Measurements from ENCODE around the gene CGRRF1. TPM values are rescaled to one million over a fixed set of nuclear protein-coding genes. Genes with fewer than 3 reads are reported as not detected.

Gene CGRRF1
- total RNA-seq, 8 experiments from 2014 or later: 8.5 to 21.1 (median 12.0) TPM

DNA sequence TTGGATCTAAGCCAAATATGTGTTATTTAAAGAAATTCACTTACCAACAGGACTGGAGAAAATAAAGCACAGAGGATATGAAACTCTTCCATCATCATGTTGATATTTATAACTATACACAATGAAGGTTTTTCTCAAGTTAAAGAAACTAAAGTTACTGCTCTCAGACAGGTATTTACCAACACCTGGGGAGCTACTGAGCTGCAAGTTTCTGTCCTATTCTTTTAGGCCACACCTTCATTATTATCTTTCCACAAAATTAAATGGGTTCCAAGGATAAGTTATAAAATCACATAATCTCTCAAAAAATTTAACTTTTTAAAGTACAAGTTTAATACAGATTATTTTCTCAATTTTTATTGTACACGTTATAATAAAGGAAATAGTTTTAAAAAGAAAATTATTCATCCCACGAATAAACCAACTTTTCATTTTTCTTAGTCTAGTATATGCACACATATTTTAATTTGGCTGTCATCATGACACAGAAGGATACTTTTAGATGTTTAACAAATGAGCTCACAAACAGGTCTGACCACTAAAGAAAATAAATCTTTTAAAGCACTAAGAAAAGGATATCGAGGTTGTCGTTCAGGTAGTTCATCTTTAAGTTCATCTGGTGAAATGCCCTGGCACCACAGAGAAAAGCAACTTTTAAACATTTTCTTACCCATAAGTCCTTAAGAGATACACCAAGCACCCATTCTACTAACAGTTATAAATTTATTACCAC is 28.7 kb upstream of the CGRRF1 start:
- no peak for ATAC-seq (replicated peaks in 6 of 8)
- no peak overlapping the region for H3K27ac ChIP-seq
- H3K4me3 ChIP-seq: no peak overlapping the region
- in situ Hi-C loops (cut with MboI; ENCODE audit: low pct_unique_long_range_greater_than_20kb in 2 of 9, low sequenced_read_pairs in 9 of 9, unreplicated experiment in 9 of 9): no loop called here
- 56 to 100% (median 89%) methylated on average over 2 to 4 of the region's 4 CpGs for WGBS, 10 experiments
- no peaks in the 10 kb centered on the region for H3K4me1 ChIP-seq (replicated peaks in 1 of 2)

DNA sequence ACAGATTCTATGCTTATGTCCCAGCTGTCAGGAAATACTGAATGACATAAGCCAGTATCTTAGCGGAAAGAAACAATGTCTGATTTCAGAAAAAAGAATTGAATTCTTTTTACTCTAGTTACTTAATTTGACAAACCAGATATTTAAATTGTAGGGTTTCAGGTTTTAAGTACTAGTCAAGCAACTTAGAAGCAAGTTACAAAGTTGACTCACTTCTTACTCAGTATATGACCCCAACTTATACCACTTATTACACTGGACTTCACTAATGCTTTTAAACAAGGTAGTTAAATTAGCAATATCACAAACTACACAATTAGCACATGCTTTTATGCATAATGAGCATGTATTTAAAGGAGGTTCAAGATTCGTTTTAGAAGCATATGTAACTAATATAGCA is 28.0 kb upstream of the CGRRF1 start:
- in situ Hi-C loops (cut with MboI; ENCODE audit: low pct_unique_long_range_greater_than_20kb in 2 of 9, low sequenced_read_pairs in 9 of 9, unreplicated experiment in 9 of 9): no loop called here
- Histone ChIP-seq H3K4me1 (replicated peaks in 1 of 2) (peaks cover 0 to under 1% of the 10 kb centered on the region in 2 donors), H3K27ac (no peak overlapping the region), H3K4me3 (no peak overlapping the region)
- ATAC-seq (replicated peaks in 6 of 8): no peak
- WGBS, 10 experiments: 64 to 100% (median 85%) methylated on average over 1 to 2 of the region's 2 CpGs; no CpG with 5 or more reads in 2 of the 10 experiments

- no peak overlapping the region for H3K4me3 ChIP-seq
- in situ Hi-C loops (cut with MboI; ENCODE audit: low pct_unique_long_range_greater_than_20kb in 2 of 9, low sequenced_read_pairs in 9 of 9, unreplicated experiment in 9 of 9): no loop called here
- peaks cover 2 to 10% of the 10 kb centered on the region in 2 donors for H3K4me1 ChIP-seq (replicated peaks in 1 of 2)
- no peak for ATAC-seq (replicated peaks in 6 of 8)
- WGBS, 10 experiments: 77 to 100% (median 94%) methylated on average over 1 to 8 of the region's 8 CpGs; no CpG with 5 or more reads in 1 of the 10 experiments
- H3K27ac ChIP-seq: no peak overlapping the region
Measured at GRCh38 chr14:54483073-54483745, 26.5 kb upstream of the CGRRF1 start.

- no peak for ATAC-seq (replicated peaks in 6 of 8)
- in situ Hi-C loops (cut with MboI; ENCODE audit: low pct_unique_long_range_greater_than_20kb in 2 of 9, low sequenced_read_pairs in 9 of 9, unreplicated experiment in 9 of 9): no loop called here
- H3K4me1 ChIP-seq (replicated peaks in 1 of 2): peaks cover 2 to 10% of the 10 kb centered on the region in 2 donors
- H3K4me3 ChIP-seq: no peak overlapping the region
- H3K27ac ChIP-seq: no peak overlapping the region
Measured at GRCh38 chr14:54483846-54484245, 25.9 kb upstream of the CGRRF1 start.

- WGBS, 10 experiments: 100% methylated on average over 1 of the region's 1 CpG; no CpG with 5 or more reads in 4 of the 10 experiments
- Histone ChIP-seq H3K4me3 (no peak overlapping the region), H3K4me1 (replicated peaks in 1 of 2) (peaks cover 2 to 10% of the 10 kb centered on the region in 2 donors), H3K27ac (no peak overlapping the region)
- in situ Hi-C loops (cut with MboI; ENCODE audit: low pct_unique_long_range_greater_than_20kb in 2 of 9, low sequenced_read_pairs in 9 of 9, unreplicated experiment in 9 of 9): no loop called here
- ATAC-seq (replicated peaks in 6 of 8): no peak
Measured at GRCh38 chr14:54486685-54487084, 23.0 kb upstream of the CGRRF1 start.

- H3K4me1 ChIP-seq (replicated peaks in 1 of 2): peaks cover 2 to 10% of the 10 kb centered on the region in 2 donors
- ATAC-seq (replicated peaks in 6 of 8): peak in 1 of 8 experiments; percentile 10
- WGBS, 10 experiments: 0 to 72% (median 22%) methylated on average over 2 to 4 of the region's 4 CpGs; no CpG with 5 or more reads in 2 of the 10 experiments
- H3K27ac ChIP-seq: no peak overlapping the region
- peak overlapping the region; percentile 64 to 89 (median 69) for H3K4me3 ChIP-seq
- in situ Hi-C loops (cut with MboI; ENCODE audit: low pct_unique_long_range_greater_than_20kb in 2 of 9, low sequenced_read_pairs in 9 of 9, unreplicated experiment in 9 of 9): no loop called here
Measured at GRCh38 chr14:54487771-54488170, 21.9 kb upstream of the CGRRF1 start.

DNA sequence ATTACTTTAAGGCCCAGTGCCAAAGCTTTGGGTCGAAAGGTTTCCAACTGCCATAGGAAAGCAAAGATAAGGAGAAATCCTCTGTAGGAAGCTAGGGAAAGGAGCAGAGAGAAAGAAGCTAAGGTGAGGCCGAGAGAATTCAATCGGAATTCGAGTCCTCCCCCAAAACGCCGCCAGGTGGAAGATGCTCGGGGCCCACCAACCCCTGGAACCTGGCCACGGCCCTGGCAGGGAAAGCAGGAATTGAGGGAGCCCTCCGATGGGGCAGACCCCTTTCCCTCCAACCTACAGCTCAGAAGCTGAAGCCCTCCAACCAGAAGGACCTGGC is 21.4 kb upstream of the CGRRF1 start:
- Histone ChIP-seq H3K4me1 (replicated peaks in 1 of 2) (peaks cover 2 to 10% of the 10 kb centered on the region in 2 donors), H3K4me3 (peak overlapping the region; percentile 64 to 89 (median 69)), H3K27ac (peak overlapping the region; percentile 78 to 93)
- WGBS, 10 experiments: 0% methylated on average over 1 to 7 of the region's 9 CpGs; no CpG with 5 or more reads in 2 of the 10 experiments
- in situ Hi-C loops (cut with MboI; ENCODE audit: low pct_unique_long_range_greater_than_20kb in 2 of 9, low sequenced_read_pairs in 9 of 9, unreplicated experiment in 9 of 9): no loop called here
- ATAC-seq (replicated peaks in 6 of 8): peak in 1 of 8 experiments; percentile 3

DNA sequence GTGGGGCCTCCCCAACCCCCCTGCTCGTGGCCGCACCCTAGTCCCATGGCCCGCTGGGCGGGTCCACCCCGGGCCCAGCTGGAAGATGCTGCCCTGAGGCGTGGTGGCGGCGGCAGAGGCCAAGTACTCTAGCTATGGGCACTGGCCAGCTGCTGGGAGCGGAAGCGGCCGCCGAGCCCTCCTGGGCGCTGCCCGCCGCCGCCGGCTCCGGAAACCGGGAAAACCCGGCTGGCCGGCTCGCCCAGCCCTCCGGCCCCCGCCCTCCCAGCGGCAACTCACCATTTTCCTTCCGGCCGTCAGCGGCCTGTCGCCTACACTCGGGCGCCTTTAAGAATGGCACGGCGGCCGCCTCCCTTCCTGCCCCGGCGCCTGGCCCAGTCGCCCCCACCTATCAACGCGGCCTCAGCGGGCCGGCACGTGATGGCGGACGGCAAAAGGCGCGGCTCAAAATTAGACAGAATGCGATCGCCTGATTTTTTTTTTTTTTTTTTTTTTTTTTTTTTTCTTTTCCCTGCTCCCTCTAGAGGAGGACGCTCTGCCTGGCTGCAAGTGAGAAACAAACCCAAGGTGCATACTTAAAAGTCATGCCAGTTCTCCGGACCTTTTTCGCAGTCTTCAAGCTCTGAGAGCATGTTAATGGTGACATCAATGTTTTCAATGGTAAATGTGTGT is 20.9 kb upstream of the CGRRF1 start, which contains the start of gene GMFB:
Gene GMFB, minus strand, starts transcription at position 335 of the 672 bp plus-strand sequence. Its CDS starts 53 bp downstream, at position 282.
- H3K4me3 ChIP-seq: peak within 1 kb of the TSS; percentile 64 to 89 (median 69)
- 0 to 1% (median 0%) methylated on average over 2 to 15 of the region's 51 CpGs; no CpG with 5 or more reads in 4 of the 10 experiments for WGBS, 10 experiments
- H3K4me1 ChIP-seq (replicated peaks in 1 of 2): peaks cover 2 to 10% of the 10 kb centered on the region in 2 donors
- peak within 1 kb of the TSS; percentile 78 to 93 for H3K27ac ChIP-seq
- ATAC-seq (replicated peaks in 6 of 8): peak; percentile 90 to 95 (median 93)
- in situ Hi-C loops (cut with MboI; ENCODE audit: low pct_unique_long_range_greater_than_20kb in 2 of 9, low sequenced_read_pairs in 9 of 9, unreplicated experiment in 9 of 9): no loop called here

GRCh38 chr14:54489318-54489683 is 20.4 kb upstream of the CGRRF1 start:
- peaks cover 2 to 10% of the 10 kb centered on the region in 2 donors for H3K4me1 ChIP-seq (replicated peaks in 1 of 2)
- peak overlapping the region; percentile 40 to 93 for H3K27ac ChIP-seq
- WGBS, 10 experiments: 0 to 63% (median 15%) methylated on average over 1 to 5 of the region's 5 CpGs
- peak overlapping the region; percentile 64 to 89 (median 69) for H3K4me3 ChIP-seq
- in situ Hi-C loops (cut with MboI; ENCODE audit: low pct_unique_long_range_greater_than_20kb in 2 of 9, low sequenced_read_pairs in 9 of 9, unreplicated experiment in 9 of 9): no loop called here
- peak in 7 of 8 experiments; percentile 2 to 24 (median 18) for ATAC-seq (replicated peaks in 6 of 8)

- no peak for ATAC-seq (replicated peaks in 6 of 8)
- in situ Hi-C loops (cut with MboI; ENCODE audit: low pct_unique_long_range_greater_than_20kb in 2 of 9, low sequenced_read_pairs in 9 of 9, unreplicated experiment in 9 of 9): no loop called here
- H3K4me3 ChIP-seq: peak overlapping the region in 1 of 5 donors; percentile 76
- peaks cover 2 to 10% of the 10 kb centered on the region in 2 donors for H3K4me1 ChIP-seq (replicated peaks in 1 of 2)
- 80 to 100% (median 98%) methylated on average over 1 to 4 of the region's 4 CpGs; no CpG with 5 or more reads in 2 of the 10 experiments for WGBS, 10 experiments
- peak overlapping the region in 1 of 2 donors; percentile 93 for H3K27ac ChIP-seq
Measured at GRCh38 chr14:54489731-54490444, 19.8 kb upstream of the CGRRF1 start.

- no peak for ATAC-seq (replicated peaks in 6 of 8)
- Histone ChIP-seq H3K4me1 (replicated peaks in 1 of 2) (peaks cover 2 to 10% of the 10 kb centered on the region in 2 donors), H3K27ac (no peak overlapping the region), H3K4me3 (no peak overlapping the region)
- in situ Hi-C loops (cut with MboI; ENCODE audit: low pct_unique_long_range_greater_than_20kb in 2 of 9, low sequenced_read_pairs in 9 of 9, unreplicated experiment in 9 of 9): no loop called here
- WGBS, 10 experiments: 0 to 79% (median 43%) methylated on average over 1 to 3 of the region's 3 CpGs
Measured at GRCh38 chr14:54490445-54491175, 19.1 kb upstream of the CGRRF1 start.

DNA sequence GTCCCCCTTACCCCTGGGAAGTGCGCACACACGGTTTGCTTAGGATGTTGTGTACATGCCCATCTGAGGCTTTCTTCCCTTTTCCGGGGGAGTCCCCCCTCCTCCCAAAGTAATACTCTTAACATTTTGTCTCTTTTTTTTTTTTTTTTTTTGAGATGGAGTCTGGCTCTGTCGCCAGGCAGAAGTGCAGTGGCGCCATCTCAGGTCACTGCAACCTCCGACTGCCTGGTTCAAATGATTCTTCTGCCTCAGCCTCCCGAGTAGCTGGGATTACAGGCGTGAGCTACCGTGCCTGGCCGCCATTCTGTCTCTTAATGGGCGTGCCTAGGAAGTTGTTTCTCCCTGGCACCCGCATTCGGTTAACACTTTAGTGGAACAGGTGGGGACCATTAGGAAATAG is 16.4 kb upstream of the CGRRF1 start:
- Histone ChIP-seq H3K27ac (no peak overlapping the region), H3K4me3 (no peak overlapping the region), H3K4me1 (replicated peaks in 1 of 2) (no peaks in the 10 kb centered on the region)
- 61 to 100% (median 72%) methylated on average over 1 to 8 of the region's 13 CpGs; no CpG with 5 or more reads in 3 of the 10 experiments for WGBS, 10 experiments
- ATAC-seq (replicated peaks in 6 of 8): no peak
- in situ Hi-C loops (cut with MboI; ENCODE audit: low pct_unique_long_range_greater_than_20kb in 2 of 9, low sequenced_read_pairs in 9 of 9, unreplicated experiment in 9 of 9): no loop called here
